ENCODE data around the gene APBA1.

Gene APBA1

DNA sequence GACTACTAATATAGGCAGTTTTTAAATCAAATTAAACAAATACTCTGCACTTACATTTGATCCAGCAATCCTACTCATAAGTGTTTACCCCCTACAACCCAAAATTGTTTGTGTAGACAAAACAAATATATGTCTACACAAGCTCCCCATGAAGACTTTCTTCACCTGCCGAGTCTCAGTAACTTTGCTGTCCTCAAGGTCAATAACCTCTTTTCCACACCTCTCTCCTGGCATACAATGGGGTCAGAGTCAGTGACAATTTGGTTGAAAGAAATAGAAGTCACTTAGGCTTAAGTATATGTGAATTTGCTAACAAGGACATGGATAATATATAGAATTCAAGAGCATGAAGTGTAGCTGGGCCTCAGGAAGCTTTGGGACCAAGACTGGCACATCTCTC, 29.1 kb downstream of the APBA1 start:
- no peaks in the 10 kb centered on the region for H3K36me3 Mint-ChIP-seq

DNA sequence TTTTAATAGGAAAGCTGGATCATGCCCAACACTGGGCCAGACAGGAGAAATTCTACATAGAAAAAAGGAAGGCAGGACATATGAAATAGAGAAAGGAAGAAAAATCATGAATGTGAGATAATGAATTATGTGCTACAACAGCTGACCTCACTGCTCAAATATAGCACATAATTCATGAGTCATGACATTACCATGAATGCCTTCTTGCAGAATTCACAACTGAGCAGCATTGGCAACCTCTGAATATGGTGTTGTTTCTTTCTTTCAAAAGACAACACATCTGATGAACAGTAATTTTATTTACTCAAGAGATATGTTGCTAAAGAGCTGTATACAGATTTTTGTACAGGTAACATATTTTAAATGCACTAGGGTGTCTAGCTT, 34.4 kb downstream of the APBA1 start:
- no peaks in the 10 kb centered on the region for H3K9me3 Mint-ChIP-seq
- CTCF ChIA-PET = interaction anchor here (0.7 kb wide), 1 partner anchor 665 kb away, joined by 3 read pairs; no protein-coding TSS in a partner anchor
- peaks cover 10% of the 10 kb centered on the region for H3K27me3 Mint-ChIP-seq
- no peaks in the 10 kb centered on the region for H3K36me3 Mint-ChIP-seq
- no peak overlapping the region for H3K4me3 Mint-ChIP-seq
- DNase-seq = no peak
- H3K27ac Mint-ChIP-seq = no peak overlapping the region
- no peaks in the 10 kb centered on the region for H3K4me1 Mint-ChIP-seq

More for the DNA sequence above, 29.1 kb downstream of the APBA1 start:
- Mint-ChIP-seq H3K4me3 (no peak overlapping the region), H3K4me1 (no peaks in the 10 kb centered on the region), H3K9me3 (no peaks in the 10 kb centered on the region), H3K27me3 (no peaks in the 10 kb centered on the region), H3K27ac (no peak overlapping the region)
- CTCF ChIA-PET = no interaction called here
- DNase-seq = no peak

DNA sequence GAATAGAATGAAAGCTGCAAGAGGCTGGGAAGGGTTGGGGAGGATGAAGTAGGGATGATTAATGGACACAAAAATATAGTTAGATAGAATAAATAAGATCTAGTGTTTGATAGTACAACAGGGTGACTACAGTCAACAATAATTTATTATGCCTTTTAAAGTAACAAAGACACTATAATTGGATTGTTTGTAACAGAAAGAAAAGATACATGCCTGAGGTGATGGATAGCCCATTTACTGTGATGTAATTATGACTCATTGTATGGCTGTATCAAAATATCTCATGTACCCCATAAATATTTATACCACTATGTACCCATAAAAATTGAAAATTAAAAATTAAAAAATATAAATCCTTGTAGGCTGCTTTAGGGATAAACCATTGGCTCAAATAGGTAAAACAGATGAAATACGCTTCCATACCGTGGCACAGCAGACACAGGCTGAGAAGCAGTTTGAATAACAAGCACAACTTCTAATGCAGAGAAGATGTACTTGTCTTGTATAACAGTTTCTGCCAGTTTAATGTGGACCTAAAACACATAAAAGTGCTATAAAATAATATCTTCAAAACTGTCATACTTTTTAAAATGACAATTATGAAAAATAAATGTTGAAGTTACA, 34.9 kb downstream of the APBA1 start:
- no peak overlapping the region for H3K4me3 Mint-ChIP-seq
- no peaks in the 10 kb centered on the region for H3K9me3 Mint-ChIP-seq
- CTCF ChIA-PET = no interaction called here
- H3K27ac Mint-ChIP-seq = no peak overlapping the region
- H3K27me3 Mint-ChIP-seq = peaks cover 10% of the 10 kb centered on the region
- H3K4me1 Mint-ChIP-seq = no peaks in the 10 kb centered on the region
- no peaks in the 10 kb centered on the region for H3K36me3 Mint-ChIP-seq
- DNase-seq = no peak

DNA sequence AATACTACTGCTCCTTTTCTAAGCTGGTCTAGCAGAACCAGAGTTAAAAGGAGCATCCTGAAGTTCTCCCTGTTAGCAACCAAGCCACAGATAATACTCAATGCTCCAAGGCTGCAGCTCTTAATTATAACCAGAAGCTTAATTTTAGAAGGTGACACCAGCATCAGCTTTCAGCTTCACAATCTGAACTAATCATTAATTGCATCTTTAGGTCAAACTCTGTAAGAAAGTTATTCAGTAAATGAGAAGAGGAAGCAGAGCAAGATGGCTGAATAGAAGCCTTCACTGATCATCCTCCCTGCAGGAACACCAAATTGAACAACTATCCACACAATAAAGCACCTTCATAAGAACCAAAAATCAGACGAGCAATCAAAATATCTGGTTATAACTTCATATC, 38.5 kb downstream of the APBA1 start:
- Mint-ChIP-seq H3K4me3 (no peak overlapping the region), H3K36me3 (no peaks in the 10 kb centered on the region), H3K27ac (no peak overlapping the region), H3K27me3 (peaks cover 14% of the 10 kb centered on the region), H3K4me1 (no peaks in the 10 kb centered on the region), H3K9me3 (no peaks in the 10 kb centered on the region)
- CTCF ChIA-PET = interaction anchor here (0.6 kb wide), 1 partner anchor 23 kb away, joined by 3 read pairs; no protein-coding TSS in a partner anchor
- no peak for DNase-seq

DNA sequence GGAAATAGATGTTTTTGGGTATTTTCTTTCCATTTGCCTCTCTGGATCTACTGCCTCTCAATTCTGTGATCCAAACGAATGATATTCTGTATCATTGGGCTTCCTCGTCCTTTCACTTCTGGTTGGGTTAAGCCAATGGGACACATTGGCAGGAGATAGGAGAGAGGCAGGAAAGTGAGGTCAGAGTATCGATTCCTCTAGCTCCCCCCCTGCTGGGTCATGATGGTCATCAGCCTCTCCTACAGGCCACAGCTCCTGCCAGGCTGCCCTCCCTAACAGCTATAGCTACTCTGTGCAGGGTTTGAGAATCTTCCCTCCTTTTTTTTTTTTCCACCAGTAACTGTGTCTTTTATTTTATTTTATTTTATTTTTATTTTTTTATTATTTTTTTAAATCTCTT, 39.4 kb downstream of the APBA1 start:
- CTCF ChIA-PET = no interaction called here
- DNase-seq = no peak
- Mint-ChIP-seq H3K27me3 (peaks cover 14% of the 10 kb centered on the region), H3K36me3 (no peaks in the 10 kb centered on the region), H3K4me3 (no peak overlapping the region), H3K27ac (no peak overlapping the region), H3K4me1 (no peaks in the 10 kb centered on the region), H3K9me3 (no peaks in the 10 kb centered on the region)

DNA sequence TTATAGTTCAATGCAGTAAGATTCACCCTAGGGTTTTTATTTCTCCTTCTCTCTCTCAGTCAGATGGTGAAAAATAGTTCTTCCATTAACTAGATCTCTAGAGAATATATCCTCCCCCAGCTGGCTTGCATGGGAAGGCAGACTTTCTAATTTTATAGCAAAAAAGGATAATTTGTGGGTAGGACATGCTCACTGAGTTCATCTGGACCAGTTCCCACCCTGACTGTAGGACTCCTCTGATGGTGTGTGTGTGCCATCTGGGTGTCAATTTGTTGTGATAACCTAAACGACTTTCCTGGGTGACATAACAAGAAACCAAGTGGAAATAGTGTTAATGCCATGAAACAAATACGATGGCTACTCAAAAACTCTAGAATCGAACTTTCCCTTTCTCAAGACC, 44.9 kb downstream of the APBA1 start:
- H3K4me3 Mint-ChIP-seq = no peak overlapping the region
- peaks cover 9% of the 10 kb centered on the region for H3K27me3 Mint-ChIP-seq
- H3K9me3 Mint-ChIP-seq = no peaks in the 10 kb centered on the region
- CTCF ChIA-PET = no interaction called here
- H3K4me1 Mint-ChIP-seq = no peaks in the 10 kb centered on the region
- DNase-seq = no peak
- no peaks in the 10 kb centered on the region for H3K36me3 Mint-ChIP-seq
- no peak overlapping the region for H3K27ac Mint-ChIP-seq

DNA sequence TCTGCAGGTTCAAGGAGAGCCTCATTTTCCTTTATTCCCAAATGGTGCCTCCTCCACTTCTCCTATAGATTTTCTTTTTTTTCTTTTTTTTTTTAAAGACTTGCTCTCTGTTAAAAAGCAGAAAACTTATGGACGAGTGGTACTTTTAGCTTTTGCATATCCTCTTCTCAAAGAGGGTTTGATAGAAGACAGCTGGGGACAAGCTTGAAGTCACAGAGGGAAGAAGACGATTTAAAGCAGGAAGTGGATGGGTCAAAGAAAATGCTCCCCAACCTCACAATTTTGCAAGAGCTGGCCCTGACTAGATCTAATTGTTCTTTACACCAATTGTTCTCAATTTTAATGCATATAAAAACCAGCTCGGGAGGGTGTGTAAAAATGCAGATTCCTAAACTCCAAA, 48.9 kb downstream of the APBA1 start:
- Mint-ChIP-seq H3K27me3 (peaks cover 5% of the 10 kb centered on the region), H3K4me3 (no peak overlapping the region), H3K9me3 (no peaks in the 10 kb centered on the region), H3K27ac (no peak overlapping the region), H3K4me1 (no peaks in the 10 kb centered on the region), H3K36me3 (no peaks in the 10 kb centered on the region)
- CTCF ChIA-PET = no interaction called here
- DNase-seq = no peak

DNA sequence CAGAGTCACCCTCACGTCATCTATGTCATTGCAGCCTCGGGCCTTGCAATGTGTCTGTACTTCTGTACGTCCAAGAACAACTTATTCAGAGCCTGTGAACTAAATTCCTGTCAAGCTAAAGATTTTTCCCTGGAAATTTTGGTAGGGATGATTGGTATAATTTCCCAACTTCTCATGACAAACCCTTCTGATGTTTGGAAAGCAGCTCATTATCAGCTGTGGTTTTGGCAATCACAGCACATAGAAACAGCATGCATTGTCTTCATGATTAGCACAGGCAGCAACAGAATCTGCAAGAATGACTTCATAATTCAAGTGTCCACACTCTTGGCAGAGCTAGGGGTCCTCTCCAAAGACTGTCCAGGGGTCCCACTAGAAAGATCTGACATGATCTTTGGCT, 49.5 kb downstream of the APBA1 start:
- no peak overlapping the region for H3K27ac Mint-ChIP-seq
- H3K27me3 Mint-ChIP-seq = peaks cover 5% of the 10 kb centered on the region
- H3K4me1 Mint-ChIP-seq = no peaks in the 10 kb centered on the region
- no peaks in the 10 kb centered on the region for H3K9me3 Mint-ChIP-seq
- DNase-seq = no peak
- no peak overlapping the region for H3K4me3 Mint-ChIP-seq
- no peaks in the 10 kb centered on the region for H3K36me3 Mint-ChIP-seq
- CTCF ChIA-PET = no interaction called here

DNA sequence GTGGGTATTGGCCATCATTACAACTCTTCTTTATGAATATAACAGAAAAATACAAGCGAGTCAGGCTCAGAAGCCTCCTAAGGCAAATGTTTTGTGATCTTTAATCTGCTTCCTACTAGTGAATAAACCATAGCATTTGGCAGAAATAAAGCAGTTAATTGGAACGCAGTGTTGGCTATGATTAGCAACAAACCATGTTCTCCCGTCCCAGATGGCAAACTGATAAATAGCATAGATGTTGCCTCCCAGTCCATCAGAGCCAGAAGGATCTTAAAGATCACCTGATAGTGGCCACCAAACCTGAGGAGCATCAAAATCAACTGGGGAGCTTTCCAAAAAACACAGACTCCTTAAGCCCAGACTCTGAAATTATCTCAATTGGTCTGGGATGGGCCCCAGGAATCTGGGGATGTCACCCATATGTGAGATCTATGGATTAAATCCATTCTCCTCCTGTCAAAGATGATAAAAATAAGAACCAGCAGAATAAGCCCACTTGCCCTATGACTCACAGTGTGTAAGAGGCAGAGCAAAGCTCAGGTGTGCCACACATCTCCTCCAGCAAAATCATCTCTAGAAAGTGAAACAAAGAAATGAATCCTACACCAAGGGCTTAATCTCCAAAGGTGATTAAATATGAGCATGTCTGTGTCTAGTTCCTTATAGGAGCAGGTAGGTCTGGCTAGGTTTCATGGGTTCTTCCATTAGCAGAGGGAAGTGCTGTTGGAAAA, 50.3 kb downstream of the APBA1 start:
- no peaks in the 10 kb centered on the region for H3K9me3 Mint-ChIP-seq
- H3K27ac Mint-ChIP-seq = no peak overlapping the region
- DNase-seq = no peak
- H3K4me1 Mint-ChIP-seq = no peaks in the 10 kb centered on the region
- no peak overlapping the region for H3K4me3 Mint-ChIP-seq
- H3K36me3 Mint-ChIP-seq = no peaks in the 10 kb centered on the region
- H3K27me3 Mint-ChIP-seq = peaks cover 5% of the 10 kb centered on the region
- CTCF ChIA-PET = no interaction called here

DNA sequence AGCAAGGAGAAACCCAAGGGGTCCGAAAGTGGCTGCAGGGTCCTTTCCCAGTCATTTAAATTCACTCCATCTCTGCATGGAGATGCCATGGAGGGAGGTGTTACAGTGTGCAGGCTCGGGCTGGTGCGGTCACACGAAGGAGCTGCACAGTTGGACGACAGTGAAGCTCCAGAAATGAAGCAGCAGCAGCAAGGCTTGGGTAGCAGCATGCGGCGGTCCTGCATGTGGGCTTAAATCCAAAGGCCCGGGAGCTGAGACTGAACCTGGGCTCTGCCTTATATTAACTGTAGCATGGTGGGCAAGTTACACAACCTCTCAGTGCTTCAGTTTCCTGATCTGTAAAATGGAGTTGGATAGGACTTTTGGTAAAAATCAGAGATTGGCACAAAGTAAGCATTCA, 51.4 kb downstream of the APBA1 start:
- DNase-seq = no peak
- Mint-ChIP-seq H3K27me3 (peaks cover 5% of the 10 kb centered on the region), H3K9me3 (no peaks in the 10 kb centered on the region), H3K36me3 (no peaks in the 10 kb centered on the region), H3K4me1 (no peaks in the 10 kb centered on the region), H3K4me3 (no peak overlapping the region), H3K27ac (no peak overlapping the region)
- CTCF ChIA-PET = no interaction called here

DNA sequence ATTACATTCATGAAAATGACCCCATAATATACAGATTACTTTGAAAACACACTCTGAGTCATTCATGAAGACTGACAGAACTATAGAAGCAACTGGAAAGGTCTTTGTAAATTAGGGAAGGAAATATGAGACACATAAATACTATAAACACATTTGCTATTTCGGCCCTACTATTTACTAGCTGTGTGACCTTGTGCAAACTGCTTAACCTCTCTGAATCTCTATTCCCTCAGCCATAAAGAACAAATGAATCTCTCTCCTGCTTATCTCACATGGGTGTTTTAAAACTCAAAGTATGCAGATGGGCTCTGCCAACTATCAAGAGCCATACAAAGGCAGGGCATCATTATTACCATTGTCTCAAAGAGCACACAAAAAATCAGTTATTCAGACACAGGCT, 52.9 kb downstream of the APBA1 start:
- Mint-ChIP-seq H3K36me3 (no peaks in the 10 kb centered on the region), H3K27ac (no peak overlapping the region), H3K4me3 (no peak overlapping the region), H3K9me3 (no peaks in the 10 kb centered on the region), H3K27me3 (peaks cover 5% of the 10 kb centered on the region), H3K4me1 (no peaks in the 10 kb centered on the region)
- no peak for DNase-seq
- CTCF ChIA-PET = no interaction called here

DNA sequence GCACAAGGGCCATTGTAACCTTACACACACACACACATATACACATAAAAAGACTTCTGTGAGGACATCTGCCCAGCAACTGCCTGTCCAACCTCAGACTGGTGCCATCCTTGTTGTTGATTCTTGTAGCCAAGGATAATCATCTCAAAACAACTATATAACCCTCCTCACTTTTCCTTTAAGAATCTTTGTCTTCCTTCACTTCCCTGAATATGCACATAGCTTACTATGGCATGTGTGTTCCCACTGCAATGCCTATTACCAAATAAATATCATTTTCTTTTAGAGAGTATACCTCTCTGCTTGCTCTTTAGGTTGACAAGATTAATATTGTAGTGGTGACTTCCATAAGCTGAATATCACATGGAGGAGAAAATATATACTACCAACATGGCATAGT, 55.2 kb downstream of the APBA1 start:
- DNase-seq = no peak
- H3K9me3 Mint-ChIP-seq = no peaks in the 10 kb centered on the region
- CTCF ChIA-PET = no interaction called here
- H3K4me1 Mint-ChIP-seq = no peaks in the 10 kb centered on the region
- no peak overlapping the region for H3K4me3 Mint-ChIP-seq
- H3K27ac Mint-ChIP-seq = no peak overlapping the region
- H3K36me3 Mint-ChIP-seq = no peaks in the 10 kb centered on the region
- no peaks in the 10 kb centered on the region for H3K27me3 Mint-ChIP-seq

DNA sequence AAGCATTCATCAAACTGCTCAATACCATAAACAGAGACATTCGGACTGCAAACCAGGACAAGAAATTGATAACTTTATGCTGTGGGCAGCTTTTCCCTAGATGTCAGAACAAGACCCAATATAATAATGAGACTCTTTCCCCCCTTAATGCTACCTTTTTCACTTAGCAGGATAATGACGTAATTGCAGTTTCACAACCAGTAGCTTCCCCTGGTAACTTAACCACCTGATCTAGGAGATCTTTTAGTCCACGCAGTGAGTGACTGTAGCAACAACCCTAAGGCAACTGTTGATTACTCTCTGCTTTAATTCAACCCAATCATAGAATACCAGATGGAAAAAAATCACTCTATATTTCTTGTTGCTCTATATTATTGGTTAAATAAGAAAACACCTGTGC, 56.3 kb downstream of the APBA1 start:
- CTCF ChIA-PET = no interaction called here

DNA sequence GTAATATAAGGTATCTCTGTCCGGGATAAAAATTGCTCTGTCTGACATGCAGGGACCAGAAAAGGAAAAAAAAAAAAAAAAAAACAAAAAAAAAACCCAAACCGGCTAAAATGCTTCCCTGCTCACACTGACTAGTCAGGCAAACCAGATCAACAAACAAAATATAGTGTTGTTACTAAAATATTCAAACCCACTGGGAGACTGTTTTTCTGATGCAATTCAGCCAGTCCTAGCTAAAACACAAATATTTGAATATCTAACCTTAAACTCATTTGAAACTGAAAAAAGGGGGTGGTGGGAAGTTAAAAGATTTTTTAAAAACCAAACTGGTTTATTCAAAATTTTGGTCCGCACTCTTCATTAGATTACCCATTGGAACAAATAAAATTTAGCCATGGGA, 61.0 kb downstream of the APBA1 start:
- no peaks in the 10 kb centered on the region for H3K36me3 Mint-ChIP-seq
- H3K4me3 Mint-ChIP-seq = no peak overlapping the region
- DNase-seq = no peak
- H3K9me3 Mint-ChIP-seq = no peaks in the 10 kb centered on the region
- H3K27ac Mint-ChIP-seq = no peak overlapping the region
- H3K27me3 Mint-ChIP-seq = peaks cover 4% of the 10 kb centered on the region
- CTCF ChIA-PET = no interaction called here
- no peaks in the 10 kb centered on the region for H3K4me1 Mint-ChIP-seq

More for the DNA sequence above, 56.3 kb downstream of the APBA1 start:
- Mint-ChIP-seq H3K4me1 (no peaks in the 10 kb centered on the region), H3K27me3 (no peaks in the 10 kb centered on the region), H3K36me3 (no peaks in the 10 kb centered on the region), H3K9me3 (no peaks in the 10 kb centered on the region), H3K27ac (no peak overlapping the region), H3K4me3 (no peak overlapping the region)
- no peak for DNase-seq

DNA sequence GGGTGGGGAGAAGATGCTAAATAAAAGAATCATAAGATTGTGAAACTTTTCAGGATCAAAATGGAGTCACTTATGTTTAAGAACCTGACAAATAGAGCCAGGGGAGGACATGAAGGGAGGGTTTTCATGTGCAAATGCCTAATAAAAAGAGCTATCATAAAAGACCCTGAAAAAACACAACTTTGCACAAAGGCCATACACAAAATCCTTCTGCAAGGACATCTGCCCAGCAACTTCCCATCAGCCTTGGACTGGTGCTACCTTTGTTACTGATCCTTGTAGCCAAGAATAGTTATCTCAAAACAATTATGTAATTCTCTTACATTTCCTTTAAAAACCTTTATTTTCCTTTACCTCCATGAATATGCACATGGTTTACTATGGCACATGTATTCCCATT, 63.0 kb downstream of the APBA1 start:
- H3K36me3 Mint-ChIP-seq = no peaks in the 10 kb centered on the region
- no peaks in the 10 kb centered on the region for H3K9me3 Mint-ChIP-seq
- no peak overlapping the region for H3K27ac Mint-ChIP-seq
- H3K27me3 Mint-ChIP-seq = peaks cover 4% of the 10 kb centered on the region
- H3K4me1 Mint-ChIP-seq = no peaks in the 10 kb centered on the region
- H3K4me3 Mint-ChIP-seq = no peak overlapping the region
- no peak for DNase-seq
- CTCF ChIA-PET = no interaction called here
